Measurements from ENCODE around the gene CCDC121. TPM values are rescaled to one million over a fixed set of nuclear protein-coding genes. Genes with fewer than 3 reads are reported as not detected.

Gene CCDC121
- total RNA-seq, 3 donors from 2014 or later, result 1.9 to 4.0 (median 2.9) TPM

- Histone ChIP-seq H3K36me3 (ENCODE audit: low read depth) (no peaks in the 10 kb centered on the region), H3K4me3 (no peak overlapping the region), H3K4me1 (ENCODE audit: low read depth) (peaks cover 5% of the 10 kb centered on the region), H3K9me3 (peaks cover 31% of the 10 kb centered on the region)
- ATAC-seq, result no peak
- TF ChIP-seq, protein P1, sequence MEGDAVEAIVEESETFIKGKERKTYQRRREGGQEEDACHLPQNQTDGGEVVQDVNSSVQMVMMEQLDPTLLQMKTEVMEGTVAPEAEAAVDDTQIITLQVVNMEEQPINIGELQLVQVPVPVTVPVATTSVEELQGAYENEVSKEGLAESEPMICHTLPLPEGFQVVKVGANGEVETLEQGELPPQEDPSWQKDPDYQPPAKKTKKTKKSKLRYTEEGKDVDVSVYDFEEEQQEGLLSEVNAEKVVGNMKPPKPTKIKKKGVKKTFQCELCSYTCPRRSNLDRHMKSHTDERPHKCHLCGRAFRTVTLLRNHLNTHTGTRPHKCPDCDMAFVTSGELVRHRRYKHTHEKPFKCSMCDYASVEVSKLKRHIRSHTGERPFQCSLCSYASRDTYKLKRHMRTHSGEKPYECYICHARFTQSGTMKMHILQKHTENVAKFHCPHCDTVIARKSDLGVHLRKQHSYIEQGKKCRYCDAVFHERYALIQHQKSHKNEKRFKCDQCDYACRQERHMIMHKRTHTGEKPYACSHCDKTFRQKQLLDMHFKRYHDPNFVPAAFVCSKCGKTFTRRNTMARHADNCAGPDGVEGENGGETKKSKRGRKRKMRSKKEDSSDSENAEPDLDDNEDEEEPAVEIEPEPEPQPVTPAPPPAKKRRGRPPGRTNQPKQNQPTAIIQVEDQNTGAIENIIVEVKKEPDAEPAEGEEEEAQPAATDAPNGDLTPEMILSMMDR (IDR thresholded peaks at IDR 0.05), result no peak
- intact Hi-C loops (cut with DNase I, micrococcal nuclease), result no loop called here
- no peak for DNase-seq
These were observed 37.1 kb downstream of the CCDC121 start for GRCh38 chr2:27591745-27592144.

- Histone ChIP-seq H3K4me3 (no peak overlapping the region), H3K36me3 (ENCODE audit: low read depth) (no peaks in the 10 kb centered on the region), H3K4me1 (ENCODE audit: low read depth) (peaks cover 6% of the 10 kb centered on the region), H3K9me3 (peaks cover 14% of the 10 kb centered on the region)
- ATAC-seq (no peak), DNase-seq (no peak)
- intact Hi-C loops (cut with DNase I, micrococcal nuclease), result no loop called here
- TF ChIP-seq, protein P1 (IDR thresholded peaks at IDR 0.05), result no peak
These were observed 40.5 kb downstream of the CCDC121 start for GRCh38 chr2:27588308-27588707.

GRCh38 chr2:27587025-27587424 lies 41.8 kb downstream of the CCDC121 start:
- Histone ChIP-seq H3K4me3 (no peak overlapping the region), H3K9me3 (peaks cover 12% of the 10 kb centered on the region), H3K36me3 (ENCODE audit: low read depth) (no peaks in the 10 kb centered on the region), H3K4me1 (ENCODE audit: low read depth) (peaks cover 6% of the 10 kb centered on the region)
- no peak for DNase-seq
- no peak for ATAC-seq
- TF ChIP-seq, protein P1 (IDR thresholded peaks at IDR 0.05), result no peak
- intact Hi-C loops (cut with DNase I, micrococcal nuclease), result no loop called here

DNA sequence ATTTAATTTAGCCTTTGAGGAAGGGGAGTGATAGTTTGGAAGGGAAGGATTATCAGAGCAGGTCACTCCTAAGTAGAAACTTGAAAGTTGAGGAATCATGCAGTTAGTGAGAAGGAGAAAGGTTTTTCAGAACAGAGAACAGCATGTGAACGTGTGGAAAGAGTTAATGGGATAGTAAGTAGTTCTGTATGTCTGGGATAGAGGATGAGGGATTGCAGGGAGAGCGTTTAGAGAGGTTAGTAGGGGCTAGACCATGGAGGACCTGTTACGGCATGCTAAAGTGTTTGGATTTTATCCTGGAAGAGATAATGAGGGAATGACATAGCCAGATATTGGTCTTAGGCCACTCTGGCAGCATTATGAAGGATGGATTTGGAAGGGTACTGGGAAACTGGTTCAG lies 44.2 kb downstream of the CCDC121 start:
- H3K4me3 ChIP-seq, result no peak overlapping the region
- peaks cover 6% of the 10 kb centered on the region for H3K4me1 ChIP-seq (ENCODE audit: low read depth)
- no peak for DNase-seq
- ATAC-seq, result no peak
- intact Hi-C loops (cut with DNase I, micrococcal nuclease), result no loop called here
- no peaks in the 10 kb centered on the region for H3K36me3 ChIP-seq (ENCODE audit: low read depth)
- TF ChIP-seq, protein P1 (IDR thresholded peaks at IDR 0.05), result no peak
- peaks cover 8% of the 10 kb centered on the region for H3K9me3 ChIP-seq

- TF ChIP-seq, protein P1 (IDR thresholded peaks at IDR 0.05), result no peak
- Histone ChIP-seq H3K4me3 (peak overlapping the region; percentile 22), H3K36me3 (ENCODE audit: low read depth) (no peaks in the 10 kb centered on the region), H3K4me1 (ENCODE audit: low read depth) (peaks cover 6% of the 10 kb centered on the region), H3K9me3 (peaks cover 5% of the 10 kb centered on the region)
- peak; percentile 8 for ATAC-seq
- no peak for DNase-seq
- intact Hi-C loops (cut with DNase I, micrococcal nuclease), result no loop called here
These were observed 45.4 kb downstream of the CCDC121 start for GRCh38 chr2:27583390-27583915.

Measured in mucosa of descending colon (tissue), 3 donors.